ENCODE data around the gene RGS12. TPM values are rescaled to one million over a fixed set of nuclear protein-coding genes. Genes with fewer than 3 reads are reported as not detected.

The RGS12 gene
- total and polyA plus RNA-seq, 2 experiments from 2014 or later = 8.0 to 19.0 TPM

Other genes starting within 250 kb of the RGS12 start
- gene HTT-AS, start 218.5 kb upstream of the RGS12 start, total RNA-seq (2014; rRNA removed; shearing (Covaris generic)) = not detected in 2 replicates
- gene HTT-AS, start 218.5 kb upstream of the RGS12 start, polyA plus RNA-seq (2016; fragmentation: Nextera tagmentation; extraction: Ambion mirVana) = not detected in 2 replicates
- 62.7 and 67.7 TPM in 2 replicates for gene HTT, start 218.3 kb upstream of the RGS12 start, total RNA-seq (2014; rRNA removed; shearing (Covaris generic))
- 23.8 and 26.6 TPM in 2 replicates for gene HTT, start 218.3 kb upstream of the RGS12 start, polyA plus RNA-seq (2016; fragmentation: Nextera tagmentation; extraction: Ambion mirVana)
- 1.0 and 1.2 TPM in 2 replicates for gene MSANTD1, start 43.9 kb upstream of the RGS12 start, total RNA-seq (2014; rRNA removed; shearing (Covaris generic))
- 0.29 and 0.31 TPM in 2 replicates for gene MSANTD1, start 43.9 kb upstream of the RGS12 start, polyA plus RNA-seq (2016; fragmentation: Nextera tagmentation; extraction: Ambion mirVana)
- gene HGFAC, start 148.9 kb downstream of the RGS12 start, total RNA-seq (2014; rRNA removed; shearing (Covaris generic)) = 0.94 TPM in 1 of 2 replicates, not detected in the other
- not detected in 2 replicates for gene HGFAC, start 148.9 kb downstream of the RGS12 start, polyA plus RNA-seq (2016; fragmentation: Nextera tagmentation; extraction: Ambion mirVana)
- 0.52 and 0.54 TPM in 2 replicates for gene DOK7, start 170.3 kb downstream of the RGS12 start, total RNA-seq (2014; rRNA removed; shearing (Covaris generic))
- gene DOK7, start 170.3 kb downstream of the RGS12 start, polyA plus RNA-seq (2016; fragmentation: Nextera tagmentation; extraction: Ambion mirVana) = 0.31 and 0.34 TPM in 2 replicates
- gene LRPAP1, start 239.4 kb downstream of the RGS12 start, total RNA-seq (2014; rRNA removed; shearing (Covaris generic)) = 70.2 and 82.5 TPM in 2 replicates
- 57.2 and 63.0 TPM in 2 replicates for gene LRPAP1, start 239.4 kb downstream of the RGS12 start, polyA plus RNA-seq (2016; fragmentation: Nextera tagmentation; extraction: Ambion mirVana)

All from GM23338 (cell line).